GM18867 (cell line): ENCODE results near the gene EDDM13.
"Not testable (repeated sequence)": the region's sequence is repeated elsewhere in the genome, so short reads cannot be mapped to it uniquely, and the experiment has no call there.

Experiments used
- ATAC-seq: cut with Tn5 transposase; IDR thresholded peaks from one replicate; pipeline ENCODE4 v1.9.1; 2021; ENCODE audit warnings: mild to moderate bottlenecking, moderate library complexity; ENCODE audit not compliant: unreplicated experiment

EDDM13 gene

GRCh38 chr19:56319991-56320390 lies 47.4 kb downstream of the EDDM13 start:
- no peak for ATAC-seq

- no peak for ATAC-seq
These were observed 48.9 kb downstream of the EDDM13 start for GRCh38 chr19:56321254-56321988.

GRCh38 chr19:56321989-56322440 lies 49.5 kb downstream of the EDDM13 start:
- ATAC-seq: no peak

DNA sequence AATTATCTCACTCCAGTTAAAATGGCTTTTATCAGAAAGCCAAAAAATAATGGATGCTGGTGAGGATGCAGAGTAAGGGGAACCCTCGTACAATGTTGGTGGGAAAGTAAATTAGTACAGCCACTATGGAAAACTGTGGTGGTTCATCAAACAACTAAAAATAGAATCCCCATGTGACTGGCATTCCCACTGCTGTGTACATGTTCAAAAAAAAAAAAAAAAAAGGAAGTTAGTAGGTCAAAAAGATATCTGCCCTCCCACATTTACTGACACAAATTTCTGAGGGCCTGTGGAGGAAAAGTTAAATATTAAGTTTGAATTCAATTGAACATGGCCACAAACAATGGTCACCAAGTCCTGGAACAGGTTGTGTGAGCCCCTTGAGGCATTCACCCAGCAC lies 51.9 kb downstream of the EDDM13 start:
- no peak for ATAC-seq

DNA sequence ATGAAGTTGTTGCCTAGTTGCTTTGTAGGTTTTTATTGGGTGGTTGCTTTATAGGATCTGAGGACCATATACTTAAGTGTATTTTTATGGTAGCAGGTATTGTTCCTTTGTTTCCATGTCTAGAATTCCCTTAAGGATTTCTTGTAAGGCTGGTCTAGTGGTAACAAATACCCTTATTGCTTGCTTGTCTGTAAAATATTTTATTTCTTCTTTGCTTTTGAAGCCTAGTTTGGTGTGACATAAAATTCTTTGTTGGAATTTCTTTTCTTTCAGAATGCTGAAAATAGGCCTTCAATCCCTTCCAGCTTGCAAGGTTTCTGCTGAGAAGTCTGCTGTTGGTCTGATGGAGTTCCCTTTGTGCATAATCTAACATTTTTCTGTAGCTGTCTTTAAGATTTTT lies 60.1 kb downstream of the EDDM13 start:
- no peak for ATAC-seq

- peak; percentile 50 for ATAC-seq
These were observed 61.0 kb downstream of the EDDM13 start for GRCh38 chr19:56333506-56333905.

GRCh38 chr19:56335371-56335770 lies 62.8 kb downstream of the EDDM13 start:
- ATAC-seq: not testable (repeated sequence)

- ATAC-seq: not testable (repeated sequence)
These were observed 64.5 kb downstream of the EDDM13 start for GRCh38 chr19:56337077-56337476.

DNA sequence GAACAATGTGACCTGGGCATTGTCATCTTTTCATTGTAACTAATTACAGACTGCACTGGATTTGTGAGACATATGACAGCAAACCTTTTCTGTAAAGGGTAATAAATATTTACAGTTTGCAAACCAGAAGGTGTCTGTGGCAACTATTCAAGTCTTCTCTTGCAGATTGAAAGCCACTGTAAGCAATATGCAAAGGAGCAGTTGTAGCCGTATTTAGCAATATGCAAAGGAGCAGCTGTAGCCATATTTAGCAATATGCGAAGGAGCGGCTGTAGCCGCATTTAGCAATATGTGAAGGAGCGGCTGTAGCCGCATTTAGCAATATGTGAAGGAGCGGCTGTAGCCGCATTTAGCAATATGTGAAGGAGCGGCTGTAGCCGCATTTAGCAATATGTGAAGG lies 66.5 kb downstream of the EDDM13 start:
- ATAC-seq: not testable (repeated sequence)

DNA sequence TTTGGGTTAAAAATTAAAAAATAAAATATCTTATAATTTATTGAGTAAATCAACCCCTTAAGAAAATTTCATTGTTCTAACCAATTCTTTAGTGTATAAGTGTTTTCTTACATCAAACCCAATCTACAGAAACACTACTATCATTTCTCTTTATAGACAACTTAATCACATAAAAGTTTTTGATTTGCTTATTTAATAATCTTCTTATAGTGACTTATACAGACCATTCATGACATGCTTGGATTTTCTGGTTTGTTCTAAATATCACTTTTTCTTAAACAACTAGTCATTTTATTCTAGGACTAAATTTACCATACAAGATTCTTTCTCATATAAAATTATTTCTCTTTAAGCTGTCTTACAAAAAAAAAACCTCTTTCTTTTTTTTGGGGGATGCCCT lies 69.4 kb downstream of the EDDM13 start:
- ATAC-seq: no peak

DNA sequence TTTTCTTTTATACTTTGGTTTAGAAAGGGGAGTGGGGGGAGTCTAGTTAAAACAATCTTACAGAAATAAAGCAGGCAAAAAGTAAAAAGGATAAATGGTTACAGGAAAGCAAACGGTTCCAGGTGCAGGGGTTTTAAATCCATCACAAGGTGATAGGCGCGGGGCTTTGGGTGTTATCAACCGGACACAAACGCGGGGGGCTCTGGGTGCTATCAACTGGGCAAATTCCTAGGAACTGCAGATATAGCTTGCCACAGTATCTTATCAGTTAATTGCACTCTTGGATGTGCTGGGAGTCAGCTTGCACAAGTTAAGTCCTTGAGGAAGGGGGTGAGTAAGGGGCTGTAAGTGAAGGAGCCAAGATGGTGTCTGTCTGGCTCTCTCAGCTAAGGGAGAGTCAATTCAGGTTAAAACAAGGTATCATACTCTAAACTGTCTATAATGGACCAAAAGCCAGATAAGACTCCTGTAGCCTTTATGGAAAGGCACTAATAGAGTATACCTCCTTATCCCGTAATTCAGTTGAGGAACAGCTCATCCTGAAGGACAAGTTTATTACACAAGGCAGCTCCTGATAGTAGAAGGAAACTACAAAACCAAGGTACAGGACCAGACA lies 74.7 kb downstream of the EDDM13 start:
- ATAC-seq: no peak

DNA sequence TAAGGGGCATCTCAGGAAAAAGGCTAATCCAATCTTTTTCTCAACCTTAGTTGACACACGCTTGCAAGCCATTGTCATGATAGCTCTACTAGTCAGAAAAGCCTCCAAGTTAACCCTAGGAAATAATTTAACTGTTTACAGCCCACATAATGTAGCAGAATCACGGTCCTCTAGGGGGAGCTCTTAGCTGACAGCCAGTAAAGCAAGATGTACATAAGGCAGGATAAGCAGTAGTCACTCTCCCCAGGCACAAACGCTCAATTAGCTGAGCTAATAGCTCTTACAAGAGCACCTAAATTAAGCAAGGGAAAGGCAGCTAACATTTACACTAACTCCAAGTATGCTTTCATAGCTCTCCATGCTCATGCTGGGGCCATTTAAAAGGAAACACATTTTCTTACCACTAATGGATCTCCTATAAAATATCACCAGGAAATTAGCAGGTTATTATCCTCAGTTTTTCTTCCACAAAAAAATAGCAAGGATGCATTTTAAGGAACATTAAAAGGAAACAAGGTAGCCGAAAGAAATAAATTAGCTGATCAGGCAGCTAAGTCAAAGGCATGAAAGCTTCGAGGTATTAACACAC lies 75.8 kb downstream of the EDDM13 start:
- no peak for ATAC-seq

DNA sequence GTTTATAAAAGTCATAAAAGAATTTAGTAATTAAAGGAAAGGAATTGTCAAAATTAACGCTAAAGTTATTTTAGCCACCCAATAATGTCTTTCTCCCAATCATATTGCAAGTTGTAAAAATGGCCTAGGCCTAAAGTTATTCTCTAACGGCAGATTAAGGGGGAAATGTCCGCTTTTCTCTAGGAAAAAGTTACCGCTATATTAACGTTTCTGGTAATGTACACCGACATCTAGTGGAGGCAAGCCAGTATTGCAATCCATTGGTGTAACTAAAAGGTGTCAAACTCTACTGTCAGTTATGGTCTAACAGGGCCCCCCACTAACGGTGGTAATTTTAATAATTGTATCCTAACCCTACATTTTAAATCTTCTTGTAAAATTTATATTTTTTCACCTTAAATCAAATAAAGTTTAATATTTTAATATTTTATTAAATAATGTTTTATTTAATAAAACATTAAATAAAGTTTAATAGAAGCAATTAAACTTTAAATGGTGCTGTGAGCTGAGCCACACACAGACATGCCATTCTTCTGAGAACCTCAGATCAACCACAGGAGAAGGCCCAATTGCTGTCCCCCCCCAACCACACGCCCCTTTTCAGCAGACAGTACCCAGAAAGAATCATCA lies 78.0 kb downstream of the EDDM13 start:
- no peak for ATAC-seq

DNA sequence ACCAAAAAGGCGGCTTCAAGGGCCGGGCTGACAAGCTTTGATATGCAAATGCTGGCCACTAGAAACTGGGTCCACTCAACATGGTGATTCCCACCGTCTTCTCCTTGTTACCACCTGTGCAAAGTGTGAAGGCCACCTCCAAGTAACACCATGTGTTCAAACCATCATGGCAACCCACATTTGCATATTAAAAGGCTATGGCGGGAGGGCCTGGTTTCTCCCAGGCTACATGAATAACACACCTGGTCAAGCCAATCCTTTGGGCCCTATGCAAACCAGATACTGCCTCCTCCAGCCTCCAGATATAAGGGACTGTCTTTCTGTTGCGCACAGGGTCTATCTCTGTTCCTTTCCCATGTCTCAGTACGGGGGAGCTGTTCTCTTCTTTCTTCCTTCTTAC lies 78.7 kb downstream of the EDDM13 start:
- ATAC-seq: no peak

GRCh38 chr19:56355517-56355916 lies 83.0 kb downstream of the EDDM13 start:
- ATAC-seq: no peak

GRCh38 chr19:56356944-56357343 lies 84.4 kb downstream of the EDDM13 start:
- no peak for ATAC-seq
